WI38 (cell line): ENCODE measurements around the gene DEFB114.
"Not testable (repeated sequence)": the region's sequence is repeated elsewhere in the genome, so short reads cannot be mapped to it uniquely, and the experiment has no call there.

Experiments
- H3K4me3 ChIP-seq: 2 replicates; pipeline ENCODE4 v1.5.1; 2011; ENCODE audit warnings: low read depth, mild to moderate bottlenecking, control low read depth, low read length
- CTCF ChIP-seq: IDR thresholded peaks from 2 replicates; pipeline ENCODE4 v1.5.1; 2012; ENCODE audit warnings: low read depth, mild to moderate bottlenecking, control low read depth, low read length

DEFB114 gene

GRCh38 chr6:49958180-49958579 lies 5.8 kb downstream of the DEFB114 start:
- no peak overlapping the region for H3K4me3 ChIP-seq
- no peak for TF ChIP-seq CTCF

DNA sequence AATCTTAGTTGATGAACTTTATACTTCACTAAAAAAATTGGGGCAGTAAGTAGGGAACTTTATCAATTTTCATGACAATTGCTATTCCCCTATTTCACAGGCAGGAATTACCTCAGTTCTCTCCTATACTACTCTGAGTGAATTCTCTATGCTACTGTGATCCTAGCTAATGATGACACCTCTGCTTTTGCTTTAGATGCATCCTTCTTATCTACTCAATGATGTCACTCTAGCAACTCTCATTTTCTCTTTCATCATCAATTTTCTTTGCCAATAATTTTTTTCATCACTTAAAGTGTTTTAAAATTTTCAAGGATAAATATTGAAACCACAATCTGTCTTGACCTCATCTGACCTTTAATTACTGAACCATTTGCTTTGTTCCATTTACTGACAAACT lies 8.1 kb downstream of the DEFB114 start:
- no peak overlapping the region for H3K4me3 ChIP-seq
- no peak for TF ChIP-seq CTCF

DNA sequence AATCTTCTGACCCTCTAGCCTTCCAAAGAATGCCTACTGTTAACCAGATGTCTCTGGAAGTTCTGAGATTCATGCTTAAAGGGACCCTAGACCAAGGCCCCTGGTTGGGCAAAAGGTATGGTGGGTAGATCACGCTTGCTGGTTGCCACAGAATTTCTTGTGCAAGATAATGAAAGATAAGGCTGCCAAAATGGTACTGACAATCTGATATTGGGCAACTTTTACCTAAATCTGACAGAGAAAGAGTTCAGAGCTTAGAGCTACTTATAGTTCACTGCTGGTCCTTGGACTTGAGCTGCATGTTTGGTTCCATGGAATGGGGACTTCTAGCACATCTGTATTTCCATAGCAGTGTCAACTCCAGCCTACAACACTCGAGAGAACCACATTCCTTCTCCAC lies 12.0 kb downstream of the DEFB114 start:
- no peak for TF ChIP-seq CTCF
- no peak overlapping the region for H3K4me3 ChIP-seq

- H3K4me3 ChIP-seq = no peak overlapping the region
- TF ChIP-seq CTCF = no peak
Measured at GRCh38 chr6:49950415-49950751, 13.6 kb downstream of the DEFB114 start.

GRCh38 chr6:49949062-49949461 lies 14.9 kb downstream of the DEFB114 start:
- H3K4me3 ChIP-seq = no peak overlapping the region
- no peak for TF ChIP-seq CTCF

GRCh38 chr6:49946835-49947234 lies 17.1 kb downstream of the DEFB114 start:
- no peak overlapping the region for H3K4me3 ChIP-seq
- TF ChIP-seq CTCF = no peak

- not testable (repeated sequence) for H3K4me3 ChIP-seq
Measured at GRCh38 chr6:49944068-49944467, 19.9 kb downstream of the DEFB114 start.

DNA sequence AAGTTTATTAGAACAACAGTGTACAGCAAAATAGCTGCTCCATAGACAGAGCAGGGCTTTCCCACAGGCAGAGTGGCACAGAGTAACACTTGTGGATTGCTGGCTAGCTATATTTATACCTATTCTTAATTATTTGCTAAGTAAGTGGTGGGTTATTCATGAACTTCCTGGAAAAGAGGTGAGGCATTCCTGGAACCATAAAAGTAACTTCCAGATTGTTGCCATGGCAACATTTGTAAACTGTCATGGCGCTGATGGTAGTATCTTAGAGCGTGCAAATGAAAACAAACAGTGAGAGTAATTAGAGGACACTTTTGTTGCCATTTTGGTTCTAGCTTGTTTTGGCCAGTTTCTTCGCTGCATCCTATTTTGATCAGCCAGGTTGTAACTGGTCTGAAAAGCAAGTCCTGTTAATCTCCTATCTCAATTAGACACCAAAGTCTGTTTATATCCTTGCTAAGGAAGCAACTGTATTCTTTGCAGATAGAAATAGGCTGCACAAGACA lies 23.9 kb downstream of the DEFB114 start:
- H3K4me3 ChIP-seq = no peak overlapping the region
- TF ChIP-seq CTCF = no peak
